Upper lobe of left lung (tissue), 4 donors: ENCODE results near the gene TGM6.

ENCODE experiments used
- CTCF ChIP-seq, 6 experiments: fragments of 450-650 bp in 4 of 6; fragments of 200-600 bp in 2 of 6; sonication (generic) in 2 of 6; IDR thresholded peaks; one replicate each; pipeline ENCODE4 v1.5.1; 2016 to 2019; ENCODE audit warnings: antibody characterized with exemption in 6 of 6
- POLR2A ChIP-seq, 4 donors: fragments of 450-650 bp; IDR thresholded peaks; one replicate each; pipeline ENCODE4 v1.5.1; 2016 to 2017; ENCODE audit warnings: antibody characterized with exemption in 4 of 4, mild to moderate bottlenecking in 2 of 4
- POLR2AphosphoS5 ChIP-seq, 2 donors: sonication (generic); formaldehyde crosslinking; IDR thresholded peaks; one replicate each; pipeline ENCODE4 v1.5.1; 2017; ENCODE audit warnings: antibody characterized with exemption in 2 of 2

- TF ChIP-seq POLR2A (IDR thresholded peaks at IDR 0.05), result no peak
- no peak for TF ChIP-seq CTCF (IDR thresholded peaks at IDR 0.05)
- no peak for TF ChIP-seq POLR2AphosphoS5 (IDR thresholded peaks at IDR 0.05)
These were observed 19.6 kb upstream of the TGM6 start for GRCh38 chr20:2361035-2361593.
